SU-DHL-6 (cell line): Measurements from ENCODE around the gene TSPAN6.

ENCODE experiments used
- H2AFZ ChIP-seq: fragments of 200-600 bp; sonication (generic); 2 replicates; pipeline ENCODE4 v1.6.1; 2014; ENCODE audit warnings: low read depth, mild to moderate bottlenecking, moderate library complexity, mixed read lengths, antibody characterized with exemption, low read length; ENCODE audit not compliant: severe bottlenecking
- H3F3A ChIP-seq: fragments of 200-600 bp; shearing (Covaris generic); 2 replicates; pipeline ENCODE4 v1.6.0; 2016; ENCODE audit warnings: antibody characterized with exemption, mild to moderate bottlenecking; ENCODE audit not compliant: insufficient read depth
- H3K27ac ChIP-seq: fragments of 200-600 bp; sonication (generic); 2 replicates; pipeline ENCODE4 v1.5.1; 2016; ENCODE audit warnings: low read depth, mild to moderate bottlenecking, low read length, moderate library complexity, mixed read lengths
- H3K27me3 ChIP-seq: fragments of 200-600 bp; sonication (generic), shearing (Covaris generic); 2 replicates; pipeline ENCODE4 v1.6.0; 2014; ENCODE audit warnings: mild to moderate bottlenecking, low read length
- H3K36me3 ChIP-seq: fragments of 200-600 bp; sonication (generic); 2 replicates; pipeline ENCODE4 v1.6.1; 2014; ENCODE audit warnings: mild to moderate bottlenecking, low read length, mixed read lengths
- H3K4me2 ChIP-seq: fragments of 300-600, 200-600 bp; shearing (Covaris generic), sonication (generic); 2 replicates; pipeline ENCODE4 v1.6.0; 2014; ENCODE audit warnings: low read length, low read depth, mild to moderate bottlenecking; ENCODE audit not compliant: poor library complexity, severe bottlenecking
- H3K4me3 ChIP-seq: fragments of 200-600 bp; sonication (generic); 2 replicates; pipeline ENCODE4 v1.5.1; 2014; ENCODE audit warnings: antibody characterized with exemption, low read length, mild to moderate bottlenecking, mixed read lengths; ENCODE audit not compliant: insufficient read depth, poor library complexity, severe bottlenecking
- H3K79me2 ChIP-seq: fragments of 200-600 bp; sonication (generic); 2 replicates; pipeline ENCODE4 v1.6.1; 2014; ENCODE audit warnings: mild to moderate bottlenecking, low read length, moderate library complexity; ENCODE audit not compliant: insufficient read depth
- H3K9ac ChIP-seq: fragments of 200-600 bp; sonication (generic); 2 replicates; pipeline ENCODE4 v1.7.0; 2014; ENCODE audit warnings: mild to moderate bottlenecking, low read length
- H3K9me2 ChIP-seq: fragments of 200-600 bp; sonication (generic); replicated peaks from 2 replicates; pipeline ENCODE4 v1.6.1; 2014; ENCODE audit warnings: low read length; ENCODE audit not compliant: insufficient read depth
- H3K9me3 ChIP-seq: fragments of 200-600 bp; sonication (generic); 2 replicates; pipeline ENCODE4 v1.6.1; 2014; ENCODE audit warnings: low read length, mixed read lengths; ENCODE audit not compliant: insufficient read depth
- H4K20me1 ChIP-seq: fragments of 200-600 bp; sonication (generic); 2 replicates; pipeline ENCODE4 v1.6.1; 2014; ENCODE audit warnings: low read depth, mild to moderate bottlenecking, antibody characterized with exemption, low read length, moderate library complexity, mixed read lengths
- CTCF ChIP-seq: fragments of 200-600 bp; sonication (generic); IDR thresholded peaks from one replicate; pipeline ENCODE4 v1.5.1; 2017; ENCODE audit warnings: antibody characterized with exemption, mild to moderate bottlenecking, low read length, moderate library complexity; ENCODE audit not compliant: insufficient read depth, poor library complexity, severe bottlenecking
- EZH2phosphoT487 ChIP-seq: fragments of 200-600 bp; sonication (generic), shearing (Covaris generic); conservative IDR thresholded peaks from 2 replicates; pipeline ENCODE4 v1.6.1; 2018; ENCODE audit warnings: mild to moderate bottlenecking, antibody characterized with exemption, low read length, moderate library complexity, mixed read lengths

TSPAN6 gene

GRCh38 chrX:100642290-100642689 lies 5.7 kb upstream of the TSPAN6 start:
- H4K20me1 ChIP-seq: no peaks in the 10 kb centered on the region
- no peak overlapping the region for H3K9ac ChIP-seq
- no peak overlapping the region for H3K4me3 ChIP-seq
- H3K4me2 ChIP-seq: no peak overlapping the region
- H3K36me3 ChIP-seq: no peaks in the 10 kb centered on the region
- H3K9me3 ChIP-seq: no peaks in the 10 kb centered on the region
- no peaks in the 10 kb centered on the region for H3K79me2 ChIP-seq
- TF ChIP-seq EZH2phosphoT487 (no peak), CTCF (no peak)
- H3F3A ChIP-seq: no peaks in the 10 kb centered on the region
- H2AFZ ChIP-seq: no peak overlapping the region
- H3K27ac ChIP-seq: no peak overlapping the region
- no peaks in the 10 kb centered on the region for H3K9me2 ChIP-seq
- H3K27me3 ChIP-seq: no peaks in the 10 kb centered on the region

GRCh38 chrX:100635989-100636320 lies 651 bp downstream of the TSPAN6 start:
- Histone ChIP-seq H3K9me2 (no peaks in the 10 kb centered on the region), H3K36me3 (no peaks in the 10 kb centered on the region), H2AFZ (no peak overlapping the region), H3K27ac (no peak overlapping the region), H3F3A (no peaks in the 10 kb centered on the region), H3K9ac (no peak overlapping the region), H3K4me3 (no peak overlapping the region), H3K4me2 (no peak overlapping the region), H3K9me3 (no peaks in the 10 kb centered on the region), H3K27me3 (no peaks in the 10 kb centered on the region), H4K20me1 (no peaks in the 10 kb centered on the region), H3K79me2 (no peaks in the 10 kb centered on the region)
- TF ChIP-seq EZH2phosphoT487: no peak
- TF ChIP-seq CTCF: no peak

DNA sequence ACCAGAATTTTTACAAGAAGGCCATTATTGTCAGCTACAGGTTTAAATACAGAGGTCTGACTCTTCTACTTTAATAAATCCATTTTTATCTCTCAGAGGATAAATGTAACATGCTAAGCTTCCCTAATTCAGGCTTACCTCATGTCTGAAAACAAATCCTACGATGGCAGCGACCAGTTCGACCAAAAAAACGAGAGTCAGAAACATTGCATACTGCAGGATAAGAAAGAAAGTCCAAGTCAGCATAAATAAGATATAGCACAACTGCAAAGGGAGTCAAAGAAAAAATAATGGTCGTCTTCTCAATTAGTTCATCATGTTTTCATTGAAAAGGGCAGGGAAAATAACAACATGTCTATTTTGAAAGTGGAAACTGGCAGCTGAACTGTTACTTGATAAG lies 1.6 kb downstream of the TSPAN6 start:
- no peaks in the 10 kb centered on the region for H3K27me3 ChIP-seq
- no peak overlapping the region for H2AFZ ChIP-seq
- H3F3A ChIP-seq: no peaks in the 10 kb centered on the region
- no peak overlapping the region for H3K4me2 ChIP-seq
- H3K9me3 ChIP-seq: no peaks in the 10 kb centered on the region
- no peaks in the 10 kb centered on the region for H3K79me2 ChIP-seq
- no peaks in the 10 kb centered on the region for H3K36me3 ChIP-seq
- no peak overlapping the region for H3K4me3 ChIP-seq
- TF ChIP-seq CTCF (no peak), EZH2phosphoT487 (no peak)
- no peak overlapping the region for H3K27ac ChIP-seq
- no peak overlapping the region for H3K9ac ChIP-seq
- no peaks in the 10 kb centered on the region for H4K20me1 ChIP-seq
- no peaks in the 10 kb centered on the region for H3K9me2 ChIP-seq

GRCh38 chrX:100625985-100626491 lies 10.6 kb downstream of the TSPAN6 start:
- Histone ChIP-seq H3K27me3 (no peaks in the 10 kb centered on the region), H3K4me3 (no peak overlapping the region), H3K9ac (no peak overlapping the region), H3F3A (peaks cover 5% of the 10 kb centered on the region; the same call in 1 of the 2 replicates), H3K27ac (no peak overlapping the region), H3K9me3 (no peaks in the 10 kb centered on the region), H3K9me2 (no peaks in the 10 kb centered on the region), H3K4me2 (peak overlapping the region; percentile 10), H2AFZ (no peak overlapping the region), H3K79me2 (no peaks in the 10 kb centered on the region), H4K20me1 (no peaks in the 10 kb centered on the region), H3K36me3 (no peaks in the 10 kb centered on the region)
- TF ChIP-seq EZH2phosphoT487 (no peak), CTCF (no peak)
